Measurements from ENCODE around the gene GPR156. TPM values are rescaled to one million over a fixed set of nuclear protein-coding genes. Genes with fewer than 3 reads are reported as not detected.

Gene GPR156
- polyA plus RNA-seq, 1 donor from 2014 or later: 0.22 TPM

DNA sequence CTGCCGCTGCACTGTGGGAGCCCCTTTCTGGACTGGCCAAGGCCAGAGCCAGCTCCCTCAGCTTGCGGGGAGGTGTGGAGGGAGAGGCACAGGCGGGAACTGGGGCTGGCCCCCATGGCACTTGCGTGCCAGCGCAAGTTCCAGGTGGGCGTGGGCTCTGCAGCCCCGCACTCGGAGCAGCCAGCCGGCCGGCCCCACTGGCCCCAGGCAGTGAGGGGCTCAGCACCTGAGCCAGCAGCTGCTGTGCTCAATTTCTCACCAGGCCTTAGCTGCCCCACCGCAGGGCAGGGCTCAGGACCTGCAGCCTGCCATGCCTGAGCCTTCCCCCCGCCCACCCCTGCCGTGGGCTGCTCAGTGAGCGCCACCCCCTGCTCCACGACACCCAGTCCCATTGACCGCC lies 4.6 kb upstream of the GPR156 start:
- no peaks in the 10 kb centered on the region for H3K9me2 ChIP-seq (ENCODE audit: insufficient read depth, low read length)

DNA sequence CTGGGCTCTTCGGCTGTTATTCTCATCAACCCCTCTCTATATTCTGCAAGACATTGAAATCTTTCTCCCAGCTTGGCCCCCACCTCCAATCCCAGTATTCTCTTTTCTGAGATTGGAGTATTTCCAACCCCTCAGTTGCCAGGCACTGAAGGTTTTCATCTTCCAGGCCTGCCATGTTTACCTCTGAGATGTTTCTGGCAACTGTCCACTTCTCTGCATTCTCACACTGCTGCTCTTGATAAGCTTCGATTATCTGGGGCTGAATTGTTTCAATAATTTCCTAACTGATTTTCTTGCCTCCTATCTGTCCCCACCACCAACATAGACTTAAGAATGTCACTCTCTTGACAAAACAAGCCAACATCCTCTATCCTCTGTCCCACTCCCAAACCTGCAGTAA lies 1.4 kb upstream of the GPR156 start:
- TF ChIP-seq MXI1 (conservative IDR thresholded peaks at IDR 0.05; ENCODE audit: poor library complexity, severe bottlenecking) (no peak), CTCF (IDR thresholded peaks at IDR 0.05; ENCODE audit: poor library complexity, severe bottlenecking) (no peak), REST (IDR thresholded peaks at IDR 0.05; ENCODE audit: borderline replicate concordance) (no peak), EZH2 (IDR thresholded peaks at IDR 0.05; ENCODE audit: borderline replicate concordance, insufficient read depth, low read length, poor library complexity, severe bottlenecking) (no peak), TAF1 (IDR thresholded peaks at IDR 0.05; ENCODE audit: low read depth) (no peak)
- no peaks in the 10 kb centered on the region for H4K20me1 ChIP-seq (ENCODE audit: insufficient read depth)

More for the DNA sequence above, 4.6 kb upstream of the GPR156 start:
- H4K20me1 ChIP-seq (ENCODE audit: insufficient read depth): no peaks in the 10 kb centered on the region
- H3K9me3 ChIP-seq (ENCODE audit: low read length): peaks cover 9% of the 10 kb centered on the region
- TF ChIP-seq RAD21 (conservative IDR thresholded peaks at IDR 0.05): no peak
- no peak for TF ChIP-seq REST (IDR thresholded peaks at IDR 0.05; ENCODE audit: borderline replicate concordance)
- H3K79me2 ChIP-seq (replicated peaks; ENCODE audit: insufficient read depth, low read length): no peaks in the 10 kb centered on the region
- H3K4me2 ChIP-seq (ENCODE audit: low read length): no peak overlapping the region
- no peak overlapping the region for H3K9ac ChIP-seq (ENCODE audit: low read length)
- no peak overlapping the region for H3K27ac ChIP-seq (ENCODE audit: low read length)
- peaks cover 16% of the 10 kb centered on the region for H3K27me3 ChIP-seq (ENCODE audit: insufficient read depth, low read depth, low read length)
- H2AFZ ChIP-seq (ENCODE audit: low read depth, low read length): no peak overlapping the region
- no peaks in the 10 kb centered on the region for H3F3A ChIP-seq (ENCODE audit: insufficient read depth, low read length, poor library complexity, severe bottlenecking)
- no peak overlapping the region for H3K4me3 ChIP-seq (ENCODE audit: low read length)
- H3K36me3 ChIP-seq (ENCODE audit: insufficient read depth, low read length): no peaks in the 10 kb centered on the region

More for the DNA sequence above, 1.4 kb upstream of the GPR156 start:
- H3K9me2 ChIP-seq (ENCODE audit: insufficient read depth, low read length): no peaks in the 10 kb centered on the region
- H3K9me3 ChIP-seq (ENCODE audit: low read length): peaks cover 3% of the 10 kb centered on the region
- H3K4me2 ChIP-seq (ENCODE audit: low read length): no peak overlapping the region
- no peaks in the 10 kb centered on the region for H3K79me2 ChIP-seq (replicated peaks; ENCODE audit: insufficient read depth, low read length)
- peaks cover 27% of the 10 kb centered on the region for H3K27me3 ChIP-seq (ENCODE audit: insufficient read depth, low read depth, low read length)
- H3F3A ChIP-seq (ENCODE audit: insufficient read depth, low read length, poor library complexity, severe bottlenecking): no peaks in the 10 kb centered on the region
- H3K27ac ChIP-seq (ENCODE audit: low read length): no peak overlapping the region
- no peak overlapping the region for H2AFZ ChIP-seq (ENCODE audit: low read depth, low read length)
- H3K9ac ChIP-seq (ENCODE audit: low read length): no peak overlapping the region
- H3K36me3 ChIP-seq (ENCODE audit: insufficient read depth, low read length): no peaks in the 10 kb centered on the region
- no peak overlapping the region for H3K4me3 ChIP-seq (ENCODE audit: low read length)
